PFSK-1 (cell line): Measurements from ENCODE around the gene KLHDC1.

Experiments
- POLR2AphosphoS5 ChIP-seq: IDR thresholded peaks from 2 replicates; pipeline ENCODE4 v1.6.1; 2012; ENCODE audit warnings: low read depth, mild to moderate bottlenecking, control low read depth, low read length, moderate library complexity
- SIN3A ChIP-seq: IDR thresholded peaks from 2 replicates; pipeline ENCODE4 v1.6.1; 2012; ENCODE audit warnings: mild to moderate bottlenecking, low read length, moderate library complexity, borderline replicate concordance; ENCODE audit not compliant: insufficient read depth

DNA sequence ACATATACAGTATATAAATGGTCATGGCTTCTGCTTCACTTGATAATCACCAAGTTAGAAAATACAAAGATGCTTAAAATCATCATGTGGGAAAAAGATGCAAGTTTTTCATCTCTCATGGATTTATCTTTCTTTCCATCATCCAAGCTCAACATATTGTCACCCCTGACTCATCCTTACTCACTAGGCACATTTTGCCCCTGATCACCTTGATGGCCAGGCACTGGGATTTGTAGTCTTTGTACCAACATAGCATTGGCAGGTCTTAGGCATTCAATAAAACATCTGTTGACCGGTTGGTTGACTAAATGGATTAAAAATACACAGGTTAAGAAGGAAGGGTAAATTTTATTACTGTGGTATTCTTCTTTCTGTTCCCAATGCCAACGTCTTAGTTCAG is 103.1 kb downstream of the KLHDC1 start:
- TF ChIP-seq POLR2AphosphoS5 (no peak), SIN3A (no peak)
